Cerebellar nuclear complex (tissue), 1 donor: ENCODE data around the gene FADS2.

Experiments
- DNase-seq, 2 experiments: peaks; one replicate each; lab custom pipeline; 2025; lab: John Stamatoyannopoulos, UW

The FADS2 gene

GRCh38 chr11:61887839-61888494 is 59.9 kb downstream of the FADS2 start:
- DNase-seq = no peak

- DNase-seq = no peak
These were observed 60.5 kb downstream of the FADS2 start for GRCh38 chr11:61888590-61888989.

- no peak for DNase-seq
These were observed 61.7 kb downstream of the FADS2 start for GRCh38 chr11:61889831-61890230.

DNA sequence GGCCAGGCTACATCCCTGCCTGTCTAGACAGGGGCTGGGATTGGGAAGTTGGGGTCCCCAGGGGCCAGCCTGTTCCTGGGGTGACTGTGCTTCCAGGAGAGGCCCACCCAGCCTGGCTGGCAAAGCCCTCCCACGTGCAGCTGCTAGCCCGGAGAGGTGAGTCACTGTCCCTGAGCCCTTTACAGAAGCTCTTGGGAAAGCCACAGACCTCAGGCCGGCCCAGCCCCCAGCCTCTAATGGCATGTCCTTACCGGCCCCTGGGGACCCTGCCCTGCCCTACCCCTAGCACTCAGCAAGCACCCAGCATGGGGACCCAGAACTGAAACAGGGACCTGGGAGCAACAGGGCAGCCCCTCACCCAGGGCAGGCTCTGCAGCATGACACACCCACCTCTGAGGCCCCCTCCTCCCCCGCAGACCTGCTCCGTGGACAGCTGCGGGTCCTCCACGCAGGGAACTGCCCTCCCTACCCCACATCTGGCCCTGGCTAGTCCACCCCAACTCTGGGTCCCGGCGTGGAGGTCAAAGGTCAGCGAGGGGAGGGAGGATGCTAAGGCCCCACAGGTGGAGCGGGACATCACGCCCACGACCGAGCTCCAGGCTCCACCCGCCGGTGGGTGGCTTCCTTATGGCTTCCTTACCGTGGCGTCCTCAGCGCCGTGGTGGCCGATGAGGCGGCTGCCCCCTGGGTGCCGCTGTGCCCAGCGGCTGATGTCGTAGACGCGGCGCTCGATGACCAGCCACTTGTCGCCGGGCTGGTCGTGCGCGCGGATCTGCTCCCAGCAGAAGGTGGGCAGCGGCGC is 62.6 kb downstream of the FADS2 start:
- DNase-seq = no peak

GRCh38 chr11:61891331-61892084 is 63.4 kb downstream of the FADS2 start, which contains the start of gene FADS3:
Gene FADS3, minus strand, starts transcription at chr11:61891545. Its CDS starts 164 bp downstream, at chr11:61891381.
- no peak for DNase-seq

DNA sequence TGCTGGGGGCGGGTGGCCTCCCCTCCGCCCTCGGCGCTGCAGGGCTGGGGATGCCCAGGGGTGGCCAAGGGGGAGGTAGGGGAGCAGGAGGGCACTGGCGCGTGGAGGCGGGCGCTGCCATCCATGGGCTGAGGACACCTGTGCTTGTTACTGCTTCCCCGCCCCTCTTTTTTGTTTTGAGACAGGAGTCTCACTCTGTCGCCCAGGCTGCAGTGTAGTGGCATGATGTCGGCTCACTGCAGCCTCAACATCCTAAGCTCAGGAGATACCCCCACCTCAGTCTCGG is 63.9 kb downstream of the FADS2 start:
- no peak for DNase-seq

GRCh38 chr11:61893981-61894380 is 65.9 kb downstream of the FADS2 start:
- no peak for DNase-seq

- DNase-seq = no peak
These were observed 67.1 kb downstream of the FADS2 start for GRCh38 chr11:61895046-61895717.

- DNase-seq = no peak
These were observed 67.6 kb downstream of the FADS2 start for GRCh38 chr11:61895718-61896059.

DNA sequence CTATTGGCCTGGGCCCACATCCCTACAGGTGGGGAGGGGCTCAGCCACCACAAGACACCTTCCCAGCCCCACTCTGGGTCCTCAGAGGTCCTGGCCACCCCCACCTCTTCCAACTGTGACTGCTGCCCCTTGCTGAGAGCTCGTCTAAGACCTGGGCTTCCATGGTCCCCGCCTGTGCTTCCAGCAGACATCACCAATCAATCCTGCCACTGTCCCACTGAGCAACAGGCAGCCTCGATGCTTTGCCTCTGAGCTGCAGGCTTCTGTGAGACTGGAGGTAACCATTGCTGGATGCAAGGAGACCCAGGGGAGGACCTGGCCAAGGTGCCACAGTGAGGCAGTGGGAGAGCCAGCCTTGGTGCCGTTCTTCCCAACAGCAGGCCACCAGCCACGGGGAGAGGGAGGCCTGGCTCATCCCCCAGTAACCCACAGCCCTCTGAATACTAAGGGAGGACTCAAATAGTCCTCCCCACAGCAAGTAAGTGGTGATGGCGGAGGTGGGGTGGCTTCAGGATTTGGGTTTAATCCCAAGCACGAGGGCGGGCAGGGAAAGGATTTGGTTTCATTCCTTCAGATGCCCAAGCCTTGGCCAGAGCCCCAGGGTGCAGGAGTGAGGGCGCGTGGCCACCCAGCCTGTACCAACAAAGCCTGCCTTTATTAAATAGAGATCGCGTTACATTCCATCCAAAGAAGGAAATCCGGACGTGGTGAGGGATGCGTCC is 68.7 kb downstream of the FADS2 start:
- no peak for DNase-seq

- no peak for DNase-seq
These were observed 69.5 kb downstream of the FADS2 start for GRCh38 chr11:61897387-61898246.

DNA sequence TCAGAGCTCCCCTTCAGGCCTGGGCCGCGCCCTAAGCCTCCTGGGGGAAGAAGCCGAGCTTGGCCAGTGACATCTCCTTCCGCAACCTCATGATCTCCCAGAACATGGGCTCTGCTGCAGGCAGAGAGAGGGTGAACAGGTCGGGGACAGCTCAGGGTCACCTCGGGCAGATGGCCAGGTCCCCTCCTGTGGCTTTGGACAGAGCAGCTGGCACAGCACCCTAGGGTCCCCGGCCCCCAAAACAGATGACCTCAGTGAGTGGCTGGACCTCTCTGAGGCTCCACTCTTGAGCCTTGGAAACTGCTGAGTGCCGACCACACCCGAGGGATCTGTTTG is 70.1 kb downstream of the FADS2 start:
- no peak for DNase-seq

DNA sequence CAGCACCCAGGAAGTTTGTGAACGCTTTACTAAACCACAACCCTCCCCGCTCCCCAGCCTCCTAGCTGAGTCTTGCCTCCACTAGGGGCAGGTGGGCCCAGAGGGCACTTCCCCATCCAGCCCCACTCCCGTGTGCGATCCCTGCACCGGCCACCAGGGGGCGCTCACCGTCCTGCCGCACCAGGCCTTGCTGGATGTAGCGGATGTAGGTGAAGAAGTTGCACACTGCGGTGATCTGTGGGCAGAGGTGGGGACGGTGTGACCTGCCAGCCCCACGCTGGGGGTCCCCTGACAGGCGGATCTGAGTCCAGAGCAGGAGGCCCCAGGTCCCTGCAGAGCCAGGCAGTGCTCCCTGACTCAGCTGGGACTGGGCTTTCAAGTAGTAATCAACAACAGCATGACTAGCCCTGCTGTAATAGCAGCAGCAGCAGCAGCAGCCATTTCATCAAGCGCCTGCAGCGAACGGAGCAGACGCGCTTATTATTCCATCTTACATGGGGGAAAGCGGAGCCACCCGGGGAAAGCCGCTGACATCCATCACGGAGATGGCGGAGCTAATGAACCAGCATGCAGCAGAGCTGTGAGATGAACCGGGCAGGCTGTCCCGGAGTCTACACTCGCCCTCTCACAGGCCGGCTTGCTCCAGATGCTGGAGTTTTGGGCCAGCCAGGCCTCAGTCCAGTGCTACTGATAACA is 71.2 kb downstream of the FADS2 start:
- no peak for DNase-seq

GRCh38 chr11:61900251-61900650 is 72.2 kb downstream of the FADS2 start:
- DNase-seq = no peak

DNA sequence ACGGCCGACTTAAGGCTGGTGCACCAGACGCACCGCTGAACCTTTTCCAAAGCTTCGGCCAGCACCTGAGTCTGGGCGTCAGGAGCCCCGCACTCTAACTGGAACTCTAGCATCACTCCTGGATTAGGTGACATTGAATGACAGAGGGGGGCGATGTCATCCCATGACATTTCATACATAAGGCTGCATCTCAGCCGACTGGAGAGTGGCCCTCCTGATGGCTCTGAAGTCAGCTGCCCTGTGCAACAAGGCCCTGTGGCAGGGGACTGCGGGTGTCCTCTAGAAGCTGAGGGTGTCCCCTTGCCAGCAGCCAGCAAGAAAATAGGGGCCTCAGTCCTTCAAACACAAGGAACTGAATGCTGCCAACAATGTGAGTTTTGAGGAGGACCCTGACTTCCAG is 73.3 kb downstream of the FADS2 start:
- no peak for DNase-seq

- no peak for DNase-seq
These were observed 74.2 kb downstream of the FADS2 start for GRCh38 chr11:61902313-61902712.

GRCh38 chr11:61903845-61904244 is 75.7 kb downstream of the FADS2 start:
- DNase-seq = no peak

GRCh38 chr11:61904539-61905048 is 76.5 kb downstream of the FADS2 start:
- DNase-seq = no peak

GRCh38 chr11:61905067-61905696 is 77.1 kb downstream of the FADS2 start:
- DNase-seq = no peak
